ENCODE measurements around the gene CENPV.
"Not testable (repeated sequence)": the region's sequence is repeated elsewhere in the genome, so short reads cannot be mapped to it uniquely, and the experiment has no call there.

The CENPV gene

GRCh38 chr17:16353317-16354174, at the start of gene CENPV:
TSS of gene CENPV (minus strand) at chr17:16353469. CDS start at chr17:16353436, 33 bp downstream.
- no peak for DNase-seq (ENCODE audit: extremely low read depth, low read depth)
- TF ChIP-seq, protein P1, sequence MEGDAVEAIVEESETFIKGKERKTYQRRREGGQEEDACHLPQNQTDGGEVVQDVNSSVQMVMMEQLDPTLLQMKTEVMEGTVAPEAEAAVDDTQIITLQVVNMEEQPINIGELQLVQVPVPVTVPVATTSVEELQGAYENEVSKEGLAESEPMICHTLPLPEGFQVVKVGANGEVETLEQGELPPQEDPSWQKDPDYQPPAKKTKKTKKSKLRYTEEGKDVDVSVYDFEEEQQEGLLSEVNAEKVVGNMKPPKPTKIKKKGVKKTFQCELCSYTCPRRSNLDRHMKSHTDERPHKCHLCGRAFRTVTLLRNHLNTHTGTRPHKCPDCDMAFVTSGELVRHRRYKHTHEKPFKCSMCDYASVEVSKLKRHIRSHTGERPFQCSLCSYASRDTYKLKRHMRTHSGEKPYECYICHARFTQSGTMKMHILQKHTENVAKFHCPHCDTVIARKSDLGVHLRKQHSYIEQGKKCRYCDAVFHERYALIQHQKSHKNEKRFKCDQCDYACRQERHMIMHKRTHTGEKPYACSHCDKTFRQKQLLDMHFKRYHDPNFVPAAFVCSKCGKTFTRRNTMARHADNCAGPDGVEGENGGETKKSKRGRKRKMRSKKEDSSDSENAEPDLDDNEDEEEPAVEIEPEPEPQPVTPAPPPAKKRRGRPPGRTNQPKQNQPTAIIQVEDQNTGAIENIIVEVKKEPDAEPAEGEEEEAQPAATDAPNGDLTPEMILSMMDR (IDR thresholded peaks at IDR 0.05; ENCODE audit: low read depth, low read length): no peak

DNA sequence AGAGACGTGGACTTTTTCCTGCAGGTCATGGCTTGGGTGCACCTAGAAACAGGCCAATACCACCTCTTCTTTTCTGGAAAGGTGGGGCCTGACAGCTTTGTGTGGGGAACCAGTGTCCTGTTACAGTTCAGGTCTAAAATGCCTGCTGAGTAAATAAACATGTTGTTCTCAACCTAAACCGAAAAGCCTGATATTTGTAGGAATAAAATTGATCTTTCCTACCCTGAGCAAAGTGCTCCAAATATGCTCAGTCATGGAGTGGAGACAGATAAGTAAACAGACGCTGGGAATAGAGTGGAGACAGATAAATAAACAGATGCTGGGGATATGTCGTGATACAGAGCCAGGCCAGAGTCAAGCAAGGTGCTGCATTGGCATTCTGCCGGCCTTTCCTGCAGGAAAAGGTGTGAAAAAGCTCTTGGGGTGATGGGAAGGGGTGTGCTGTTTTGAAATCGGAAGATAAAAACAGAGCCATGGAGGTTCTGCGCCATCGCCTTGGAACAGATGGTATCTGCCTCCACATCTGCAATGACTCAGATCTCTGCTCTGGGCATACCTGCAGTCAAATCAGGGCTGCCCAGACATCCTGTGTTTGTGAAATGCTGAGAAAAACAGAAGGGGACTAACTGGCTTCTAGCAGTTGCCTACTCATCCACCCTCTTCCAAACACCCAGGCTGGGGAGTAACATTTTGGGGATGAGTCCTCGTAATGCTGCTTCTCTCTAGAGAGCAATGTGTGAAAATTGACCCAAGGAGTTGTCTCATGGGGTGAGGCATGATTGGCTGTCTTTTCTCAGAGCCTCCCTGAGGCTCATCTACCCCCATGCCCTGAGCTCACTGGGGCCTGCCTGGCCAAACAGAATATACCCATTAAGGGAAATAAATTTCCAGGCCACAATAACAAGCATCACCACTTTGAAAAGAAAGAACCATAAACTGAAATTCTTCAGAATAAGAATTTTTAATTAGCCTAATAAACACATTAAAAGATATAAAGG, 45.3 kb upstream of the CENPV start:
- DNase-seq (ENCODE audit: extremely low read depth, low read depth): no peak
- TF ChIP-seq, protein P1 (IDR thresholded peaks at IDR 0.05; ENCODE audit: low read depth, low read length): no peak

DNA sequence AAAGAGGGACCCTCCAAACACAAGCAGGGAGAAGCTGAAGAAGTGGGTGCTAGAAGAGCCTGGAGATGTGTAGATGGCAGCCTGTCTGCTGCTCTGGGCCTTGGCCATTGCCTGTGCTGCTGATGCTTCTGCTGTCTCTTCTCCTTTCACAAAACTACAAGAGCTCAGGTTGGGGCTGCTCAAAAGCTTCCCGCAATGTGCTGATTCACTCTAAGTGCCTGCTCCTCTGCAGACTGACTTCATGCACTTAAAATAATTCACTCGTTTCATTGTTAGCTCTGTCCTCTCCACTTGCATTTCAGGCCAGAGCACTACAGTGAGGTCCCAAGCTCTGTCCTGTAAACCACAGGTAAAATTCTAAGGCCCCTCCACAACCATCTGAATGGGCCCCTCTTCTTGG, 43.4 kb upstream of the CENPV start:
- DNase-seq (ENCODE audit: extremely low read depth, low read depth): not testable (repeated sequence)

GRCh38 chr17:16395887-16396286, 42.6 kb upstream of the CENPV start:
- DNase-seq (ENCODE audit: extremely low read depth, low read depth): not testable (repeated sequence)

DNA sequence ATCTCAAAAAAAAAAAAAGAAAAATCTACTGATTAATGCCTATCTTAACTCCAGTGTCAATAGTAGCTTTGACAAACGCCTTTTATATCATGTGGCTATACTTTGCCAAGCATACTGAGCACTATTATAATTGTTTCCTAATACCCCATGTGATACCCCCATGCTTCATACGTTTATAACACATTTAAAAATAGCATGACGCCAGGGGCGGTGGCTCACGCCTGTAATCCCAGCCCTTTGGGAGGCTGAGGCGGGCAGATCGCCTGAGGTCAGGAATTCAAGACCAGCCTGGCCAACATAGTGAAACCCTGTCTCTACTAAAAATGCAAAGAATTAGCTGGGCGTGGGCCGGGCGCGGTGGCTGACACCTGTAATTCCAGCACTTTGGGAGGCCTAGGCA, 39.2 kb upstream of the CENPV start:
- DNase-seq (ENCODE audit: extremely low read depth, low read depth): not testable (repeated sequence)

DNA sequence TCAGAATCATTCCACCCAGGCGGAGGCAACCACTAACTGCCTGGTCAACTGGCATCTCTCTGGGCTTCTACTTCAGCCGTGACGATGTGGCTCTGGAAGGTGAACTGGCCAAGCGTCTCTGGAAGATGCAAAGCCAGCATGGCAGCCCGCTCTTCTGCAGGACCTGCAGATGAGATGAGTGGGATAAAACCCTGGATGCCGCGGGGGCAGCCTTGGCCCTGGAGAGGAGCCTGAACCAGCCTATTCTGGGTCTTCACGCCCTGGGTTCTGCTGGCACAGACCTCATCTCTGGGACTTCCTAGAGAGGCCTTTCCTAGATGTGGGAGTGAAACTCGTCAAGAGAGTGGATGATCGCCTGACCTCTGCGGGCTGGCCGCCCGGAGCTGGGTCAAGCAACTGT, 38.2 kb upstream of the CENPV start:
- no peak for DNase-seq (ENCODE audit: extremely low read depth, low read depth)
- TF ChIP-seq, protein P1 (IDR thresholded peaks at IDR 0.05; ENCODE audit: low read depth, low read length): no peak

DNA sequence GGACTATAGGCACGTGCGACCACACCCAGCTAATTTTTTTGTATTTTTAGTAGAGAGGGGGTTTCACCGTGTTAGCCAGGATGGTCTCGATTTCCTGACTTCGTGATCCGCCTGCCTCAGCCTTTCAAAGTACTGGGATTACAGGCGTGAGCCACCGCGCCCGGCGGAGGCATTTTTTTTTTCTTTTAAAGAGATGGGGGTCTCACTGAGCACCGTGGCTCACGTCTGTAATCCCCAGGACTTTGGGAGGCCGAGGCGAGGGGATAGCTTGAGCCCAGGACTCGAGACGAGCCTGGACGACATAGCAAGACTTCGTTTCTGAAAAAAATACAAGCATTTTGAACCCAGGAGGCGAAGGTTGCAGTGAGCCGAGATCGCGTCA, 32.8 kb upstream of the CENPV start:
- not testable (repeated sequence) for DNase-seq (ENCODE audit: extremely low read depth, low read depth)

DNA sequence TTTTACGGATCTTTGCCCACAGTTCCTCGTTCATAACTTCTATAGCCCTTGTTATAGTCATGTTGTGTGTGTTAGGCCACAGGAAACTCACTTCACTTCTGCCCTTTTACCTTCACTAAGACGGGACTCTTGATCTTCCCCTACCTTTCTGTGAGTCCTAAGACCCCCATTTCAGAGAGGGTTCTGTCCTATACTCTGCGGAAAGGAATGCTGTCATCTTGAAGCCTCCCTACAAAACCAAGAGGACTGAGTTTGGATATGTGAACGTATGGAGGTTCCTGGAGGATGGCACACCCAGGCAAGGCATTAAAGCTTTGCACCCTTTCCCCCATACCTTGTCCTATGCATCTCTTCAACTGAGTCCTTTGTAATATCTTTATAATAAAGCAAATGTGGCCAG, 31.3 kb upstream of the CENPV start:
- DNase-seq (ENCODE audit: extremely low read depth, low read depth): no peak
- TF ChIP-seq, protein P1 (IDR thresholded peaks at IDR 0.05; ENCODE audit: low read depth, low read length): no peak

DNA sequence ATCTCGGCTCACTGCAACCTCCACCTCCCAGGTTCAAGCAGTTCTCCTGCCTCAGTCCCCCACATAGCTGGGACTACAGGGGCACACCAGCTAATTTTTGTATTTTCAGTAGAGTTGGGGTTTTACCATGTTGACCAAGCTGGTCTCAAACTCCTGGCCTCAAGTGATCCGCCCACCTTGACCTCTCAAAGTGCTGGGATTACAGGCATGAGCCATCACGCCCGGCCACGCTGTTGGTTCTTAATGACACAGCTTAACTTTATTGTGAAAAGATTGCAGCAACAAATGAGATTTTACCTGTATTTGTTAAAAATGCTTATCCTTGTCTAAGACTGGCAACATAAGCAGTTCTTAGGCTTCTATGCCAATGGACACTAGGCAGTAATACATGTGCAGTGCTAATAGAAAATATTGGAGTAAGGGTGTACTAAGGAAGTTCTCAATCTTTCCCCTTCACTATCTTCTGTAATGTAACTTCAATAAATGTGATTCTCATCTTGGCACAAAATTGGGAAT, 30.6 kb upstream of the CENPV start:
- no peak for DNase-seq (ENCODE audit: extremely low read depth, low read depth)
- TF ChIP-seq, protein P1 (IDR thresholded peaks at IDR 0.05; ENCODE audit: low read depth, low read length): no peak
